ENCODE data around the gene SMO.
"Not testable (repeated sequence)": the region's sequence is repeated elsewhere in the genome, so short reads cannot be mapped to it uniquely, and the experiment has no call there.

Gene SMO

DNA sequence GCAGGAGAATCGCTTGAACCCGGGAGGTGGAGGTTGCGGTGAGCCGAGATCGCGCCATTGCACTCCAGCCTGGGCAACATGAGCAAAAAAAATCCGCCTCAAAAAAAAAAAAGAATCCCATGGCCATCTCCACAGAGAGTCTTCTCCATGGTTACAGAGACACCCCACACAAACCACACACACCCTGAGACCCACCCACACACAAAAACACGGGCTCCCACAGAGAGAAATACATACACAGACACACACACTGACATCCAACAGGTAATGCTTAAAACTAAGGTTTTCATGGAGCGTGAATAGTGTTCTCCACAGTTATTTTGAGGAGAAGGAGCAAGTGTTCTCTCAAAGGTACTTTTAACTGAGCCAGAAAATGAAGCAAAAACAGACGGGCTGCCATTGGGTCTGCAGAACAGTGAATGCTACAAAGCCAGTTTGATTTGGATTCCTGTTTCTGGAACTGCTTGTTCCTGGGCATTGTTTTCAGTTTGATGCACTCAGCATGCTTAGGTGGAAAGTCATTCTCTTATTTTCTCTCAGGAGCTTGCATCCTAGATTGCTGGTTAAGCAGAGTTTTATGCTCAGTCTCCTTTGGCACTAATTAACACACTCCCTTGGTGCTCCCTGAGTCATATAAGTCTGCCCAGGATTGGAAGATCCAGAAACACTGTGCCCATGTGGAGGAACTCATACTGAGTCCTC, 51.8 kb downstream of the SMO start:
- DNase-seq (ENCODE audit: low read depth): no peak

DNA sequence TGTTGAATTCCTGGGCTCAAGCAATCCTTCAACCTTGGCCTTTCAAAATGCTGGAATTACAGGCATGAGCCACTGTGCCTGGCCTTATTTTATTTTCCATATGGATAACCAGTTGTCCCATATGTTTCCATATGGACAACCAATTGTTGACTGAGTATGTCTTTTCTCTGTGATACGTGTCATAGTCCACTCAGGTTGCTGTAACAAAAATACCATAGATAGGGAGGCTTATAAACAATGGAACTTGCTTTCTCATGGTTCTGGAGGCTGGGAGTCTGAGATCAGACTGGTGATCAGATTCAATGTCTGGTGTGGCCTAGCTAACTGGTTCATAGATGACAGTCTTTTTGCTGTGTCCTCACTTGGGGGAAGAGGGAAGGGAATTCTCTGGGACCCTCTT, 55.8 kb downstream of the SMO start:
- no peak for DNase-seq (ENCODE audit: low read depth)

GRCh38 chr7:129245533-129245932, 57.1 kb downstream of the SMO start:
- no peak for DNase-seq (ENCODE audit: low read depth)

- no peak for DNase-seq (ENCODE audit: low read depth)
Observed at GRCh38 chr7:129247087-129247486, 58.7 kb downstream of the SMO start.

DNA sequence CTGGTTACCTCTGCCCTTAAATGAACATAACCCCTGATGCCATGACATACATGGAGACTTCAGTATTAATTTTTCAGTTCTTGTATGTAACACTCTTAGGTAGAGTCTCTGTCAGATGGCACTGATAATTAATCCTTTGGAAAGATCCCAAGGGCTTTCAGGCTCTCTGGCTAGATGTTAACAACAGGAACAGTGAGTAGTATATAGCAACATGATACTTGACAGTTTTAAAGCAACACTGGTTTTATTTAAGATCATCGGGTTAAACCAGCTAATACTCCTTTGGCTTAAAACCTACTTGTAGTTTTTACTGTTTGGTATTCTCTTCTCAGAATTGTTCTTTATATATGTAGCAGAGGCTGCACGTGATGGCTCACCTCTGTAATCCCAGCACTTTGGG, 63.7 kb downstream of the SMO start:
- no peak for DNase-seq (ENCODE audit: low read depth)

GRCh38 chr7:129252603-129253002, 64.2 kb downstream of the SMO start:
- DNase-seq (ENCODE audit: low read depth): not testable (repeated sequence)

- no peak for DNase-seq (ENCODE audit: low read depth)
Observed at GRCh38 chr7:129255800-129256199, 67.4 kb downstream of the SMO start.

GRCh38 chr7:129256221-129256620, 67.8 kb downstream of the SMO start:
- DNase-seq (ENCODE audit: low read depth): no peak

DNA sequence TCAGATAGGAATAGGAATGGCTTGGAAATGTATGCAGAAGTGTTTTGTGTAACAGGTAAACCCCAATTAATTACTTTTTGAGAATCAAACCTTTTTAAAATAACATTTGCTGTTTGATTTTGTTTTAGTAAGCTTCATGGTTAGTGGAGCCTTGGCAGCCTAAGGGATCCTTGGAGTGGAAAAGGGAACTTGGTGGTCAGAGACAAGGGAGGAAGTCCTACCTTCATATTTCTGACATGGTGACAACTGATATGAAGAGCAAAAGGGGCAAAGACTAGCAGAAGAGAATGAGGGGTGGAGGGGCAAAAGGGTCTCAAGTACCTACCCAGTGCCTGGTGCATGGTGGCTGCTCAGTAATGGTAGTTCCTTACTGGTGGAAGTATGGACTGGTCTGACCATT, 68.7 kb downstream of the SMO start:
- no peak for DNase-seq (ENCODE audit: low read depth)

- DNase-seq (ENCODE audit: low read depth): no peak
Observed at GRCh38 chr7:129258649-129259389, 70.4 kb downstream of the SMO start.

GRCh38 chr7:129262324-129262723, 73.9 kb downstream of the SMO start:
- no peak for DNase-seq (ENCODE audit: low read depth)
